Colonic mucosa (tissue), 4 donors: ENCODE measurements around the gene CD7. TPM values are rescaled to one million over a fixed set of nuclear protein-coding genes. Genes with fewer than 3 reads are reported as not detected.

ENCODE experiments used
- DNase-seq: peaks from one replicate; pipeline ENCODE4 v3.0.0-alpha.2; 2020
- H3K27ac ChIP-seq: fragments of 200-600 bp; one replicate; pipeline ENCODE4 v1.8.0; 2021
- H3K27me3 ChIP-seq: fragments of 200-600 bp; one replicate; pipeline ENCODE4 v1.8.0; 2021
- H3K36me3 ChIP-seq: fragments of 200-600 bp; one replicate; pipeline ENCODE4 v1.8.0; 2021
- H3K4me1 ChIP-seq: fragments of 200-600 bp; one replicate; pipeline ENCODE4 v1.8.0; 2021; ENCODE audit warnings: mild to moderate bottlenecking
- H3K4me3 ChIP-seq: fragments of 200-600 bp; one replicate; pipeline ENCODE4 v1.8.0; 2021
- H3K9ac ChIP-seq, 2 donors: one replicate each; pipeline ENCODE4 v1.7.0; 2013; ENCODE audit warnings: control low read depth in 2 of 2, low read depth in 2 of 2, low read length in 2 of 2
- H3K9me3 ChIP-seq: fragments of 200-600 bp; one replicate; pipeline ENCODE4 v1.8.0; 2021
- intact Hi-C: fragments of 100-400 bp; cut with DNase I; formaldehyde crosslinking; loops from one replicate; pipeline ENCODE4 v1.14.1; 2022
- total RNA-seq, 2 donors: library from RNA; stranded (reverse); fragmentation: NEBNext Ultra II Directional in 1 of 2; extraction: Animal tissue kit (Norgen Biotek cat#: 25700) in 1 of 2; gene quantifications; one replicate each; pipeline ENCODE4 v1.2.1, GENCODE V29; 2021
- TF ChIP-seq, protein P1 (sequence below): fragments of 200-600 bp; IDR thresholded peaks from one replicate; pipeline ENCODE4 v1.8.0; 2022; ENCODE audit warnings: antibody characterized with exemption, mild to moderate bottlenecking
- donor health status: healthy.
- donor health status: DM: no; HTN: no; CAD: no.
- donor health status: DM: no; HTN: no; CAD: no.

The CD7 gene
- total RNA-seq, 2 donors from 2014 or later: 4.2 to 5.0 TPM

DNA sequence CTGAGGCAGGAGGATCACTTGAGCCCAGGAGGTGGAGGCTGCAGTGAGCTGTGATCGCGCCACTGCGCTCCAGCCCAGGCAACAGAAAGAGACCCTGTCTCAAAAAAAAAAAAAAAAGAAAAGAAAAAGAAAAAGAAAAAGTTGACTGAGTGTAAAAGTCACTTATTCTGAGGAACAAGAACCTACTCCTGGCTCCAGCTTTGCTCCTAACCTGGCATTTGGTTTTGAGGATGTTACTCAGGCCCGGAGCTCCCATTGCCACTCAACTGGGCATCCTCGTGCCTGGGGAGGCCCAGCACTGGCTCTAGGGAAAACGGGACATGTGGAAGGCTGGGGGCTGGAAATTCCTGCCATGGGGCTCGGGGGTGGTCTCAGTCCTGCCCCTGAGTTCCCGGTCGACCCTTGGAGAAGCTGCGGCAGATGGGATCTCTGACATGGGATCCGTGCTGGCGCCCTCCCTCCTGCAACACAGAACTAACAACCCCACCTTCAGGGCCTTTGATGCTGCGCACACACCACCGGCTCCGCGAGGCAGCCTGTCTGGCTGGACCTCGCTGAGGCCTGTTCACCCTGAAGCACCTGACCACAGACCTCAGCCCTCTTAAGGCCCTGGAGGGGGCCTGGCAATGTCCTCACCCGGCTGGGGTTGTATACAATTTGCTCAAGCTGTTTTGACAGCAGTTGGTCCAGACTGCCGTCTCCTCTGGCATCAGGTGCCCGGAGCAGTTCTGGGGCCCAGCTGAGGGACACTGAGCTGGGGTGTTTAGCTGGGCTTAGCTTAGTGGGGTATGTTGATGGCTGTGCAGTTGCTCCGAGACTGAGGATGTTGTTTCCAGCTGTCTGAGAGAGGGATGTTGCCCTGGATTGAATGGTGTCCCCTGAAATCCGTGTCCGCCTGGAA is 12.3 kb downstream of the CD7 start:
- no peak for DNase-seq
- intact Hi-C loops: no loop called here
- no peaks in the 10 kb centered on the region for H3K9me3 ChIP-seq
- peaks cover 4% of the 10 kb centered on the region for H3K27me3 ChIP-seq
- no peak overlapping the region for H3K9ac ChIP-seq
- TF ChIP-seq, protein P1, sequence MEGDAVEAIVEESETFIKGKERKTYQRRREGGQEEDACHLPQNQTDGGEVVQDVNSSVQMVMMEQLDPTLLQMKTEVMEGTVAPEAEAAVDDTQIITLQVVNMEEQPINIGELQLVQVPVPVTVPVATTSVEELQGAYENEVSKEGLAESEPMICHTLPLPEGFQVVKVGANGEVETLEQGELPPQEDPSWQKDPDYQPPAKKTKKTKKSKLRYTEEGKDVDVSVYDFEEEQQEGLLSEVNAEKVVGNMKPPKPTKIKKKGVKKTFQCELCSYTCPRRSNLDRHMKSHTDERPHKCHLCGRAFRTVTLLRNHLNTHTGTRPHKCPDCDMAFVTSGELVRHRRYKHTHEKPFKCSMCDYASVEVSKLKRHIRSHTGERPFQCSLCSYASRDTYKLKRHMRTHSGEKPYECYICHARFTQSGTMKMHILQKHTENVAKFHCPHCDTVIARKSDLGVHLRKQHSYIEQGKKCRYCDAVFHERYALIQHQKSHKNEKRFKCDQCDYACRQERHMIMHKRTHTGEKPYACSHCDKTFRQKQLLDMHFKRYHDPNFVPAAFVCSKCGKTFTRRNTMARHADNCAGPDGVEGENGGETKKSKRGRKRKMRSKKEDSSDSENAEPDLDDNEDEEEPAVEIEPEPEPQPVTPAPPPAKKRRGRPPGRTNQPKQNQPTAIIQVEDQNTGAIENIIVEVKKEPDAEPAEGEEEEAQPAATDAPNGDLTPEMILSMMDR: no peak
- H3K4me3 ChIP-seq: no peak overlapping the region
- H3K36me3 ChIP-seq: no peaks in the 10 kb centered on the region
- H3K27ac ChIP-seq: no peak overlapping the region
- no peaks in the 10 kb centered on the region for H3K4me1 ChIP-seq

DNA sequence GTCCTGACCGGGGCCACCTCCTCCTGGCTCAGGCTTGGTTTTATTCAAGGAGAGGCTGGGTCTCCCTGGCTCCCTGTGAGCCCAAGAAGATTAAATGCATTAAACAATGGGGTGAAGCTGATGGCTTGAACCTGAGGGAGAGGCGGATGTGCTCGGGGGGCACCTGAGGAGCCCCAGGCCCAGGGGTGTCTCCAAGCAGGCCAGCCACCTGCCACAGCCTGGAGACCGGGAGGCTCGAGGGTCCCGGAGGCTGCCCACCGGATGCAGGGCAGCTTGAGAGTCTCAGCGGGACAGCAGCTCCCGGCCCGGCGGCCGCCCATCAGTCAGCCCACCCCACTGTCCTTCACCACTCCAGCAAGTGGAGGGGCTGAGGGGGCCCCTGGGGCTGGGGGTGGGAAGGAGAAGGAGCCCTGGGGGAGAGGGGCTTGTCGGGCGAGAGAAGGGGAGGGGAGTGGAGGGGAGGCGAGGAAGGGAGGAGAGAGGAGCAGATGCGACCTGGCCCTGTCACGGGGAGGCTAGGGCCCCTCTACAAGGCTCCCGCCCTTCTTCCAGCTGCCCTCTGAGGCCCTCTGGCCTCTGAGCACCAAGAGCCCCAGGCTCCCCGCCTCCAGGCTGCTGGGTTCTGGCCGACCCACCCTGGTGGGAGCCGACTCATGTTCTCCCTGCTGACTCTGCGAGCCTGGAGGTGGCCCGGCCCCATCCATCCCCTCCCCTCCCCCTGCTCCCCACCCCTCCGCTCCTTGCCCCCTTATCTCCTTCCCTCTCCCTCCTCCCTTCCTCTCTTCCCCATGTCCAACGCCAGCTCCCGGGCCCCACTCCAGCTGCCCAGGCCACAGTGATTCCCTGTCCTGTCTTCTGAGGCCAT is 13.2 kb downstream of the CD7 start:
- intact Hi-C loops: no loop called here
- no peak overlapping the region for H3K9ac ChIP-seq
- H3K27me3 ChIP-seq: peaks cover 4% of the 10 kb centered on the region
- no peak for DNase-seq
- no peaks in the 10 kb centered on the region for H3K9me3 ChIP-seq
- H3K36me3 ChIP-seq: no peaks in the 10 kb centered on the region
- H3K27ac ChIP-seq: no peak overlapping the region
- H3K4me1 ChIP-seq: no peaks in the 10 kb centered on the region
- H3K4me3 ChIP-seq: no peak overlapping the region
- TF ChIP-seq, protein P1: no peak

DNA sequence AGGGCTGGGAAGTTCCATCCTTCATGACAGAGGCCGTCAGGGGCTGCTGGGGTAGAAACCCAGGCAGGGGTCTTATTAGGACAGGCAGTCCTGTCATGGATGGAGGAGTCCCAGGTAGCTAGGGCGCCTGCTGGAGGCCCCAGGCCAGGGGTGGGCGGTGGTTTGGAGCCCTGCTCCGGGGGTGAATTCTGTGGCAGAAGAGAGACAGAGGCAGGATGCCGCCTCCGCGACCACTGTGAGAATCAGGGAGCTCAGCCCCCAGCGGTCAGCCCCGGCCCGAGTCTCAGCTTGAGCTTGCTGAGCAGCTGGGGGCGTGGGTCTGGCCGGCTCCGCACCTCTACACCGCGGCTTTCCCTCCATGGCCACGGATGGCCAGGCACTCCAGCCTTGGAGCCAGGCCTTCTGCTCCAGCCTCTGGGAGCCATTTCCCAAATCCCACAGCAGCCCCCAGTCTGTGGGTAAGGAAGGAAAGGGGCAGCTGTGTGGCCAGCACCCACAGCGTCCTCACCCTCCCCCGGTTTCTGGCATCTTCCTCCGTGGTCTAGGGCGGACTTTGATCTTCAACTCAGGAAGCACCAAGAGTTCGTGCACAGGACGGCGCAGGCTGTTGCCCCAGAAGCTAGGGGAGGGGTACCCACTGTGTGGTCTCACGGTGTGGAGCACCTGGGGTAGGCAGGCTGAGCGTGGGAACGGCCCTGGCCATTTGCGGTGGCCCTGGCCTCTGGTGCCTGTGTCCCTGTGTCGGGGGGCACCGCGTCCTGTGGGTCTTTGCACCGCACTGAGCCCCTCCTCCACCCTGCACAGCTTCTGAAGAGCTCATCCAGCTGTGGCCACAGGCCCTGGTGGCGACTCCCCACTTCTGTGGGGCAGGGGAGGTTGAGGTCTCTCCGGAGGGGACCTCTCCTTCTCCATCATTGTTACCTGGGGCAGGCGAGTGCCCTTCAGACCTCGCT is 14.1 kb downstream of the CD7 start:
- intact Hi-C loops: no loop called here
- DNase-seq: no peak
- peak overlapping the region in 1 of 2 donors; percentile 30 for H3K9ac ChIP-seq

DNA sequence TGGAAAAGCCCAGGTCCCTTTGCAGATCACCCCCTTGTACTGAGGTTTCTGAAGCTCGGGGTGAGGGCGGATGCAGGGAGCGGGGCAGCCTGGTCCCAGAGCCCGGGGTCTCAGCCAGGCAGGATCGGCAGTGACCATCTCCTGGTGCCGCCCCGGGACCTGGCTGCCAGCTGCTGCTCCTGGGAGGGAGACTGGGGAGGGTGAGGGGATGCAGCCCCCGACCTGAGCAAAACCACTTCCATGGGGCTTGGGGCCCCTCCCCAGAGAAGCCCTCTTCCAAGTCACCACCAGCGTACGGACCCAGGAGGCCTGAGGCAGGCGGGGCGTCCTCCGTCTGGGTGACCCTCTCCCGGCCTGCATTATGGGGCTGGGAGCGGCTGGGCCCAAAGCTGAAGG is 14.8 kb downstream of the CD7 start:
- DNase-seq: no peak
- Histone ChIP-seq H3K9me3 (no peaks in the 10 kb centered on the region), H3K4me1 (peaks cover 9% of the 10 kb centered on the region), H3K27ac (no peak overlapping the region), H3K27me3 (peaks cover 4% of the 10 kb centered on the region), H3K36me3 (no peaks in the 10 kb centered on the region), H3K4me3 (no peak overlapping the region), H3K9ac (peak overlapping the region in 1 of 2 donors; percentile 30)
- TF ChIP-seq, protein P1: no peak
- intact Hi-C loops: no loop called here

More for the DNA sequence above, 14.1 kb downstream of the CD7 start:
- Histone ChIP-seq H3K4me1 (peaks cover 8% of the 10 kb centered on the region), H3K27me3 (peaks cover 4% of the 10 kb centered on the region), H3K27ac (no peak overlapping the region), H3K4me3 (no peak overlapping the region), H3K36me3 (no peaks in the 10 kb centered on the region), H3K9me3 (no peaks in the 10 kb centered on the region)
- TF ChIP-seq, protein P1: no peak
